HAP-1 (cell line): ENCODE measurements around the gene MICU2.

ENCODE experiments used
- DNase-seq, 2 experiments: peaks; one replicate each; pipeline ENCODE4 v3.0.0-alpha.2; 2016 to 2020; ENCODE audit warnings: low spot score in 2 of 2
- H3K27me3 ChIP-seq: fragments of 250-450 bp; sonication (Bioruptor Pico); 2 replicates; pipeline ENCODE4 v1.5.1; 2020; ENCODE audit warnings: low read depth, mild to moderate bottlenecking, moderate library complexity
- H3K36me3 ChIP-seq: fragments of 250-450 bp; sonication (Bioruptor Pico); replicated peaks from 2 replicates; pipeline ENCODE4 v1.5.1; 2020; ENCODE audit warnings: mild to moderate bottlenecking
- H3K4me1 ChIP-seq: fragments of 250-450 bp; sonication (Bioruptor Pico); 2 replicates; pipeline ENCODE4 v1.5.1; 2020; ENCODE audit warnings: mild to moderate bottlenecking
- H3K4me3 ChIP-seq: fragments of 250-450 bp; sonication (Bioruptor Pico); 2 replicates; pipeline ENCODE4 v1.5.1; 2020; ENCODE audit warnings: mild to moderate bottlenecking, moderate library complexity
- H3K9me3 ChIP-seq: fragments of 250-450 bp; sonication (Bioruptor Pico); 2 replicates; pipeline ENCODE4 v1.5.1; 2020; ENCODE audit warnings: mild to moderate bottlenecking, moderate library complexity
- in situ Hi-C: fragments of 300-500 bp; cut with MboI; formaldehyde crosslinking; loops from 3 replicates; pipeline ENCODE4 v1.14.3; 2020; ENCODE audit warnings: low sequenced_read_pairs, inconsistent platforms, mixed read lengths

The MICU2 gene, protein sequence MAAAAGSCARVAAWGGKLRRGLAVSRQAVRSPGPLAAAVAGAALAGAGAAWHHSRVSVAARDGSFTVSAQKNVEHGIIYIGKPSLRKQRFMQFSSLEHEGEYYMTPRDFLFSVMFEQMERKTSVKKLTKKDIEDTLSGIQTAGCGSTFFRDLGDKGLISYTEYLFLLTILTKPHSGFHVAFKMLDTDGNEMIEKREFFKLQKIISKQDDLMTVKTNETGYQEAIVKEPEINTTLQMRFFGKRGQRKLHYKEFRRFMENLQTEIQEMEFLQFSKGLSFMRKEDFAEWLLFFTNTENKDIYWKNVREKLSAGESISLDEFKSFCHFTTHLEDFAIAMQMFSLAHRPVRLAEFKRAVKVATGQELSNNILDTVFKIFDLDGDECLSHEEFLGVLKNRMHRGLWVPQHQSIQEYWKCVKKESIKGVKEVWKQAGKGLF

DNA sequence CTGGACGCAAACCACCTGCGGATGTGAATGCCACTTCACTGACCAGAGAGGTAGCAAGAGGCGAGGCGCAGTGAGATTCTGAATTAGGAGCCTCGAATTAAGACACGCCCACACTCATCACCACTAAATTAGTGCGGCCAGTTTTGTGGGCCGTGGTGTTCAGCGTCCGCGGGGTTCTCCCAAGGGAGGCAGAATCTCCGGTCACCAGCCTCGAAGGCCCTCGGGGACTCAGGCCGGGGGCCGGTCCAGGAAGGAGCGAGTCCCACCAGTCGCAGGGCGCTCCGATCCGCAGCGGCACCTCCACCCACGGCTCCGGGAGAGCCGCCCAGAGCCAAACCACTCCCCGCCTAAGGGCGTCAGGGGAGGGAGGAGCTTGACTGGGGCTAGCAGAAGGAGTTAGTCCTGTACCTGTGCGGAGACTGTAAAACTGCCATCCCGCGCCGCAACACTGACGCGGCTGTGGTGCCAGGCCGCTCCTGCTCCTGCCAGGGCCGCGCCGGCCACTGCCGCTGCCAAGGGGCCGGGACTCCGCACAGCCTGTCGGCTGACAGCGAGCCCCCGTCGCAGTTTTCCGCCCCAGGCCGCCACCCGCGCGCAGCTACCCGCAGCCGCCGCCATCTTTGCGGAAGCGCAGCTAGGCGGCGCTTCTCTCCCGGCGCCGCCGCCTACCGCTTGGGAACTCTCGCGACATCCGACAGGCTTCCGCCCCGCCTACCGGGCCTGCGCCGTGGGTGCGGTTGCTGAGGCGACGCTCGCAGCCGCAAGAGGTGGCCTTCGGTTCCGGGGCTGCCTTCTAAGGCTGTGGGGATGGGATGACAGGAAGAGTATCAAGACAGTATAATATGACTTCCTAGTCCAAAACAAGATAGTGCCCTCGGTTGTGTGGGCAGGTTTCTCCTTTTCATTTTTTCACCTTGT is at the start of gene MICU2:
Gene MICU2 (minus strand): TSS at position 640 of the 918 bp plus-strand sequence. CDS start 22 bp downstream, at position 618.
- peaks cover 6% of the 10 kb centered on the region for H3K4me1 ChIP-seq
- in situ Hi-C loops = no loop called here

DNA sequence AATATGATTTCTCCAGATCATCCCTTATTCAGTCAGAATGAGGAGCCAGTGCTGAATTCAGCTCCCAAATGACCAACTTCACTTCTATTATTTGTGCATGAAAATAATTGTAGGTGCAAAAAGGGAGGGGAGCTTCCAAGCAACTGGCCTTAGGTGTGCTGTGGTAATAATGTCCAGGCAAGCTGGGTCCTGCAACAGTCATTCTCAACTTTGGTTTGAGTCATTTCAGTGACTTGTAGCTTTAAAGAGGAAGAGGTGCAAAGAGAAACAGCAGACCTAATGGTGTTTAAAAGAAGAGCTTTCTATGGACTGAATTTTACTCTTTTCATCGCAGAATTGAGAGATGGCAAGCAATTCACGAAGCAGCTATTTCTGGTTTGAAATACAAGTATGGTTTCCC is 37.7 kb upstream of the MICU2 start:
- H3K9me3 ChIP-seq = no peaks in the 10 kb centered on the region
- H3K36me3 ChIP-seq = no peaks in the 10 kb centered on the region
- H3K27me3 ChIP-seq = no peaks in the 10 kb centered on the region
- no peak for DNase-seq
- in situ Hi-C loops = no loop called here
- no peak overlapping the region for H3K4me3 ChIP-seq
- H3K4me1 ChIP-seq = no peaks in the 10 kb centered on the region

More for the DNA sequence above, at the start of gene MICU2:
- no peaks in the 10 kb centered on the region for H3K36me3 ChIP-seq
- H3K9me3 ChIP-seq = no peaks in the 10 kb centered on the region
- no peaks in the 10 kb centered on the region for H3K27me3 ChIP-seq
- peak; percentile 88 to 95 for DNase-seq
- H3K4me3 ChIP-seq = peak within 1 kb of the TSS; percentile 78

DNA sequence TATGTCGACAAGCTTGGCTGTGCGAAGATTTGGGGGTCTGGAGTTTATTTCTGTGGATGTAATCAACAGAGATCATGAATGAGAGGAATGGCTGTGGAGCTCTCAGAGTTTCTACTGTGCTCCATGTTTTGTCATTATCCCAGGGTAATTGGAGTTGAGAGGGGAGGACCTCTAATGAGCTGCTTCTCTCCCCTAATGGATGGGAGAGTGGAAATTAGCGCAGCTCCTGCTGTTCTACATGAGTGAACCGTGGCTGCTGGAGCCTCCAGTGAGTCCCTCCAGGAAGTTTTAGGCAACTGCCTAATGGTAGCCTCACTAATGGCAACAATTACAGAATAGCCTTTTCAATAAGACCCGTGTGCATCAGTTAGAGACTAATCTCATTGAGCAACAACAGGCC is 35.6 kb upstream of the MICU2 start:
- in situ Hi-C loops = no loop called here
- Histone ChIP-seq H3K27me3 (peaks cover 3% of the 10 kb centered on the region; the same call in 1 of the 2 replicates), H3K4me3 (no peak overlapping the region), H3K9me3 (no peaks in the 10 kb centered on the region), H3K4me1 (no peaks in the 10 kb centered on the region), H3K36me3 (no peaks in the 10 kb centered on the region)
- DNase-seq = no peak

DNA sequence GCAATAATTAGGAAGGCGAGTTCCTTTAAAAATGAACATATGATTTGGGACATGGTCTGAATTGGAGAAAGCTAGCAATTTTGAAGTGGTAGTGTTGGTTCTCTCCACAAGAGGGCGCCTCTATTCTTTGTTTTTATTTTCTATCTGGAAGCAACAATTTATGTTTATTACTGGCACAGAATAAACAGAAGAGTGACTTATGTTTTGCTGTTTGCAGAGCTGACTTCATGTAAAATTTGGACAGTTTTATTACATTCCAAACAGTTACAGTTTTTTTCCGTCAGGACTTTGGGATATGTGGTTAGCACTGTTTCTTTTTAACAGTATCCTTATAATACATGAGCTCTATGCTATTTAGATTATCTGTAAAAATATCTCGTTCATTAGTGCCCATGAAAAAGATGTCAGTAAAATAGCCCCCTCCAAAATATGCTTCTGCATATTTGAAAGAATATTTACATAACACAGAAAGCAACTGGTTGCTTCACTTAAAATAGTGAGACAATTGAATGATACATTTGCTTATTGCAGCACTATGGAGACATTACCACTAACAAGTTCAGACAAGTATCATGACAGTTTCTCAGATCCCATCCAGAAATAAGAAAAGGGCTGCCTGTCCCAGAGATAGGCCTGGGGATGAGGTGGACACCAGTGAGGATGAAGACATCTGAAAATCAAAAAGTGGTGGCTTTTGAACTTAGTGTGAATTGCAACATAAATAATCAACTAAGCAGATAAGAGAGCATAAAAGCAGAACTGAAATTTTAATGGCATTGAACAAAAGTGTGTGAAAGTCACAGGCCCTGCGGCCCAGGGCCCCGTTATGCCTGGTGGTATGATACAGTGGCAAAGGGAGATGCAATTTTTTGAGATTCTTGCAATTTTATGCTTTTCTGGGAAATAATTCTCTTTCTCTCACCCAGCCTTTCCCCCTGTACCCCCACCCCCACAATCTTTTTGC is 34.6 kb upstream of the MICU2 start:
- DNase-seq = peak; percentile 28 to 38
- Histone ChIP-seq H3K4me3 (no peak overlapping the region), H3K4me1 (no peaks in the 10 kb centered on the region), H3K9me3 (no peaks in the 10 kb centered on the region), H3K36me3 (no peaks in the 10 kb centered on the region), H3K27me3 (peaks cover 4% of the 10 kb centered on the region; the same call in 1 of the 2 replicates)
- in situ Hi-C loops = no loop called here

DNA sequence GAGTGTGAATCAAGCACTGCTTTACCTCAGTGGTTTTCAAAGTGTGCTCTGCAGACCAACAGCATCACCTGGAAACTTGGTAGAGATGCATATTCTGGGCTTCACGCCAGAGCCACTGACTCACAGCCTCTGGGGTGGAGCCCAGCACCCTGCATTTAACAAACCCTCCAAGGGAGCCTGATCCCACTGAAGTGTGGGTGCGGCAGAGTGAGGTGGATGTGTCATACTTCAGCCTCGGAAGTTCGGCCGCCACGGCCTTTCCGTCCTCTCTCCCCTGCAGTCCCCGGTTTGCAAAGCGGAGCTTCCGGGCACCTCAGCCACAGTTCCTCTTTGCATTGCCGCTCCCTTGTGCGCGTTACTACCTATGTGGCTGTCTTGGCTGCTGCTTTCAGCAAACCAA is 33.3 kb upstream of the MICU2 start:
- Histone ChIP-seq H3K4me1 (no peaks in the 10 kb centered on the region), H3K9me3 (no peaks in the 10 kb centered on the region), H3K4me3 (no peak overlapping the region), H3K27me3 (peaks cover 4% of the 10 kb centered on the region; the same call in 1 of the 2 replicates), H3K36me3 (no peaks in the 10 kb centered on the region)
- peak in 1 of 2 experiments; percentile 7 for DNase-seq
- in situ Hi-C loops = no loop called here

DNA sequence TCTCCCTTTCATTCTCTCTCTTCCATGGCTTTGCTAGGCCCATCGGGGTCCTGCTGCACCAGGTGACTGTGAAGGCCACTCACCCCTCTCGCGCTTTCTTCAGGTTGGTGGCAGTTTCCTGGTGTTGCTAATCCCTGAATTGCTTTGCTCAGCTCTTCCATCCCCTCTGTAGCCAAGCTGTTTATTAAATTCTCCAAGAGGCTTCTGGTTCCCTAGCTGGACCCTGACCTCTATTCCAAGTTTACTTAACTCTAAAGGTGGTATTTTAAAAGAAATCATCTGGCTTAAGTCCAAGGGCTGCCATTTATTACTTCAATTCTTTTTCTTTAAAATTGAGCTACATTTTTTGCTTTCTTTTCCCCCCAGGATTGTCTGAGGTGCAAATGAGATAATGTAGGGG is 32.7 kb upstream of the MICU2 start:
- DNase-seq = no peak
- Histone ChIP-seq H3K27me3 (peaks cover 4% of the 10 kb centered on the region; the same call in 1 of the 2 replicates), H3K4me3 (no peak overlapping the region), H3K4me1 (no peaks in the 10 kb centered on the region), H3K9me3 (no peaks in the 10 kb centered on the region), H3K36me3 (no peaks in the 10 kb centered on the region)
- in situ Hi-C loops = no loop called here

DNA sequence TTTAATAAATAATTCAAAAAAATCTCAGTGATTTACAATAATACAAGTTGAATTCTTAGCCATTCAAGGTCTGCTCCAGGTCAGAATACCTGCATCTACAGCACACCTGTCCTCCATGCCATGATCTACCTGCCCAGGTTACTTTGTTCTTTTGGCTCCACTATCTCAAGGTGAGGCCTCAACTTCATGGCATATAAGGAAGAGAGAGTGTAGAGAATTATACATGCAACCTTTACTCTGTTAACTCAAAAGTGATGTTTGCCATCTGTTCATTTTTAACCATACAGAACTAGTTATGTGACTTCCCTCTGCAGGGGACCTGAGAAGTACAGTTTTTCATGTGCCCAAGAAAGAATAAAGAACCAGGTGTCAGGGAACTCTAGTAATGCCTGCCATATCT is 28.2 kb upstream of the MICU2 start:
- H3K4me1 ChIP-seq = no peaks in the 10 kb centered on the region
- H3K9me3 ChIP-seq = no peaks in the 10 kb centered on the region
- no peak for DNase-seq
- H3K4me3 ChIP-seq = no peak overlapping the region
- no peaks in the 10 kb centered on the region for H3K36me3 ChIP-seq
- H3K27me3 ChIP-seq = peaks cover 8% of the 10 kb centered on the region
- in situ Hi-C loops = no loop called here

DNA sequence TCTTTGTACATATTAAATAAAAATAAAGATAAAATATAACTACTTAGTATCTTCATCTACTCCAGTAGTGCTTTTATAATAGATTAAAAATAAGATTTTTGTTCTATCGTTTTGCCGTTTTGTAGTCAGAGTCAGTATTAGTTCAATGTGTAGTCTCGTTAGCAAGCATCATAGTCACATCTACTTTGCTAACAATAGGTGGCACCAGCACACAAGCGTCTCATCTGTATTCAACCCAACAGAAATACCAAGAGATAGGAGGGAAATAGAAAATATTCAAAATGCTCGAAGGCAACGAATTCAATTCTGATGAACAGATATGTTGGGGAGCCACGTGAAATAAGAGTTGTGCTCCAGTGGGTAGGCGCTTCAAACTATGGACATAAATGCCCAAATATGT is 21.4 kb upstream of the MICU2 start:
- H3K4me3 ChIP-seq = no peak overlapping the region
- DNase-seq = peak in 1 of 2 experiments; percentile 28
- H3K27me3 ChIP-seq = peaks cover 9% of the 10 kb centered on the region
- H3K9me3 ChIP-seq = no peaks in the 10 kb centered on the region
- no peaks in the 10 kb centered on the region for H3K4me1 ChIP-seq
- H3K36me3 ChIP-seq = no peaks in the 10 kb centered on the region
- in situ Hi-C loops = no loop called here

DNA sequence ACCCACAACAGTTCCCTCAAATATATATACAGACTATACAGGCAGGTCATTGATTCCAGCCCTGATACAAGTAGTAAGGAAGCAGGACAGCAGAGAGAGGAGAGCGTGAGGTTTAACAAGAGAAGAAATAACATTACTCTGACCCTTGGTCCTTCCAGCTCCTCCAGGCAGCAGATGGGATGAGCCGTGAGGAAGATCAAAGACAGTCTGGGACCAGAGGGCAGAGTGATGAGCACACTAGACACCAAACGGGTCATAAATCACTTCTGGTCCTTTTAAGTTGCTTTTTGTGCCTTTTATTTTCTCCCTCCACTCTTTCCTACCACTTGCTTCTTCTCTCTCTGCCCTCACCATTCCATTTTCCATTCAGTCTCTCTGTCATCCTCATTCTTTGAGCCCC is 16.9 kb upstream of the MICU2 start:
- peaks cover 4% of the 10 kb centered on the region; the same call in 1 of the 2 replicates for H3K27me3 ChIP-seq
- no peaks in the 10 kb centered on the region for H3K36me3 ChIP-seq
- no peaks in the 10 kb centered on the region for H3K9me3 ChIP-seq
- H3K4me3 ChIP-seq = no peak overlapping the region
- in situ Hi-C loops = no loop called here
- DNase-seq = no peak
- H3K4me1 ChIP-seq = no peaks in the 10 kb centered on the region

DNA sequence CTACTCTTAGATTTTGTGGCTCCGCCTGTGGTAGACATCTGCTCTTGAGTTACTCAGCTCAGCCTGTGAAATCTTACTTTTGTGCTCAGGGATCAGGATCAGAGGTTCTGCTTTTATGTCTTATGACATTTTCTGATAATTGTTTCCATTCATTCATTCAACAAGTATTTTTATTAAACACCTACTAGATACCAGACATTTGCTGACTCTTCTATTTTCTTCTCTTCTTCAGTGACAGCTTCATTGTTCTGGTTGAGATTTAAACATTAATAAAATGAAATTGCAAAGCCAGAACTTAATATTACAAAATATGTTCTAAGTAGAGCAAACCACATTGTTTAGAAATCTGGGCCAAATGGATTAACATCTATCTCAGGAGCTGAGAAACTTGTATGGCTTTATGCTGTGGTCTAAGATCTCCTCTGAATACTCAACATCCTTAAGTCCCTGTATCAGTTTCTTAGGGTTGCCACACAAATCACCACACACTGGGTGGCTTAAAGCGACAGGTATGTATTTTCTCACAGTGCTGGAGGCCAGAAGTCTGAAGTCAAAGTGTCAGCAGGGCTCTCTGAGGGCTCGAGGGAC is 15.8 kb upstream of the MICU2 start:
- in situ Hi-C loops = no loop called here
- H3K27me3 ChIP-seq = peaks cover 4% of the 10 kb centered on the region; the same call in 1 of the 2 replicates

DNA sequence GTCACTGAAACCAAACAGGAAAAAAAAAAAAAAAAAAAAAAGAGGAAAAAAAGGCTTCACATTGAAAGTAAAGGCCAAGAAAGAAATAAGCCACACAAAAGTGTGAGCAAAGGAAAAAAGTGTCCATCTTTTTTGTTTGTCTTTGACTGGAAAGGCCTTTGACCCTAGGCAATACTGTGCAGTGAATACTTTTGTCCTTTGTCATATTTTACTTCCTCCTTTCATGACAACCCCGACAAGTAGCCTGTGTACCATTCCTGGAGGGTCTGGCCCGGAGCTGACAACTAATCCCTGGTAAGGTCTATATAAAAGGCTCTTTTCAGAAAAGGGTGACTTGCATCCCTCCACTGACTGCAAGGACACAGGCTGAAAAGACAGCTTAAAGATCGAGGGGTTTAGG is 12.9 kb upstream of the MICU2 start:
- Histone ChIP-seq H3K4me1 (no peaks in the 10 kb centered on the region), H3K36me3 (no peaks in the 10 kb centered on the region), H3K27me3 (peaks cover 4% of the 10 kb centered on the region; the same call in 1 of the 2 replicates), H3K4me3 (no peak overlapping the region), H3K9me3 (no peaks in the 10 kb centered on the region)
- peak in 1 of 2 experiments; percentile 4 for DNase-seq
- in situ Hi-C loops = no loop called here

More for the DNA sequence above, 15.8 kb upstream of the MICU2 start:
- H3K4me1 ChIP-seq = no peaks in the 10 kb centered on the region
- no peaks in the 10 kb centered on the region for H3K36me3 ChIP-seq
- H3K9me3 ChIP-seq = no peaks in the 10 kb centered on the region
- no peak overlapping the region for H3K4me3 ChIP-seq
- DNase-seq = no peak

DNA sequence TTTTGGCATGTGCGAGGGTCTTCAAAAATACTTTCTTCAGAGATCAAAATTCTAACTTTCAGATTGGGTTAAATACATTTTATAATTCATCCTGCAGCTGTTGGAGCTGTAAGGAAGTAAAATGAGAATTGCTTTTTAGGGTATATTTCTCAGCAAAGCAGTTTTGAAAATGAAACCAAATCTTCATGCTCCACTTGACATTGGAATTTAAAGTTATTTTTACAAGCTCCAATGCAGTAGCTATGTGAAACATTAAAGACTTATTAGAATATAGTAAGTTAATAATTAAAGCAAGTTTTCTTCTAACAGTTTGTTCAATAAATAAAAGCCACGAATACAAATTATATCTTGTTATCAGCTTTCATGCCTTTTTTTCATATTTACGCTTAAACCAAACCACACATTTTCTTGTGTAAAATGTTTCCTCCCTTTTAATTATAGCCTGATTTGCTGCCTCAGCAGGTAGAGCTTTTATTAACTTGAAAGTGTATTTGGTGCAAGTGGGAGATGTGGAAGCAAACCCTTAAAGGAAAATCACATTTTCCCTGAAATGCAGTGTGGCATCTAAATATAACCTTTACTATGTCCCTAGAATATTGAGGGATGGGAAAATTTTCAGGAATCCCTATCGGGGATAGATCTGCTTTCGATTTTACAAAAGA is 12.4 kb upstream of the MICU2 start:
- H3K36me3 ChIP-seq = no peaks in the 10 kb centered on the region
- H3K27me3 ChIP-seq = peaks cover 3% of the 10 kb centered on the region; the same call in 1 of the 2 replicates
- no peaks in the 10 kb centered on the region for H3K9me3 ChIP-seq
- H3K4me1 ChIP-seq = no peaks in the 10 kb centered on the region
- in situ Hi-C loops = no loop called here
- no peak overlapping the region for H3K4me3 ChIP-seq
- DNase-seq = no peak
